T-helper 1 cell treated with Interleukin-12 subunit alpha and Interleukin-12 subunit beta and Interleukin-4 antibody, amounts not matched to agents 30 μg/mL and 1 μg/mL, for 36 hours (primary cell): ENCODE data around the gene OCLN.
"Not testable (repeated sequence)": the region's sequence is repeated elsewhere in the genome, so short reads cannot be mapped to it uniquely, and the experiment has no call there.

ENCODE experiments used
- H3K27ac Mint-ChIP-seq: one replicate; pipeline ENCODE4 v1.8.0; 2021; ENCODE audit warnings: mild to moderate bottlenecking, mixed read lengths
- H3K27me3 Mint-ChIP-seq: one replicate; pipeline ENCODE4 v1.8.0; 2021; ENCODE audit warnings: low read depth, mixed read lengths
- H3K36me3 Mint-ChIP-seq: one replicate; pipeline ENCODE4 v1.8.0; 2021; ENCODE audit warnings: low read depth, mixed read lengths
- H3K4me1 Mint-ChIP-seq: one replicate; pipeline ENCODE4 v1.8.0; 2021; ENCODE audit warnings: low read depth, mixed read lengths
- H3K4me3 Mint-ChIP-seq: one replicate; pipeline ENCODE4 v1.8.0; 2021; ENCODE audit warnings: mild to moderate bottlenecking, moderate library complexity, mixed read lengths
- H3K9me3 Mint-ChIP-seq: one replicate; pipeline ENCODE4 v1.8.0; 2021; ENCODE audit warnings: mixed read lengths

The OCLN gene

DNA sequence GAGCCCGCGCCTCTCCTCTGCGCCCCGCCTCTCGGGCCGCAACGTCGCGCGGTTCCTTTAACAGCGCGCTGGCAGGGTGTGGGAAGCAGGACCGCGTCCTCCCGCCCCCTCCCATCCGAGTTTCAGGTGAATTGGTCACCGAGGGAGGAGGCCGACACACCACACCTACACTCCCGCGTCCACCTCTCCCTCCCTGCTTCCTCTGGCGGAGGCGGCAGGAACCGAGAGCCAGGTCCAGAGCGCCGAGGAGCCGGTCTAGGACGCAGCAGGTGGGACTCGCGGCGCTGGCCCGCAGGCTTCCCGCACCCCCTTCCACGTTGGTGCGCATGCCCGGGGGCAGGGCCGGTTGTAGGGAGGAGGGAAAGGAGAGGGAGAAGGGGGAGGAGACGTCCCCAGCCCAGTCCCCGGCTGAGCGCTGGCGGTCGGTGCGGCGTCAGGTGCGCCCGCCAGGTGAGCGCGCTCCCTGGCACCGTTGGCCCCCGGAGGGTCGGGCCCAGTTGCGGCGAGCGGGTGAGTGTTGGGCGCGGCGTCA lies at the start of gene OCLN:
Gene OCLN (plus strand): TSS at position 400 of the 532 bp plus-strand sequence. CDS start 11,455 bp downstream, outside the sequence.
- no peaks in the 10 kb centered on the region for H3K9me3 Mint-ChIP-seq
- peaks cover 71% of the 10 kb centered on the region for H3K27me3 Mint-ChIP-seq
- H3K4me1 Mint-ChIP-seq: peaks cover 2% of the 10 kb centered on the region
- no peaks in the 10 kb centered on the region for H3K36me3 Mint-ChIP-seq
- H3K4me3 Mint-ChIP-seq: peak within 1 kb of the TSS; percentile 67
- no peak within 1 kb of the TSS for H3K27ac Mint-ChIP-seq

DNA sequence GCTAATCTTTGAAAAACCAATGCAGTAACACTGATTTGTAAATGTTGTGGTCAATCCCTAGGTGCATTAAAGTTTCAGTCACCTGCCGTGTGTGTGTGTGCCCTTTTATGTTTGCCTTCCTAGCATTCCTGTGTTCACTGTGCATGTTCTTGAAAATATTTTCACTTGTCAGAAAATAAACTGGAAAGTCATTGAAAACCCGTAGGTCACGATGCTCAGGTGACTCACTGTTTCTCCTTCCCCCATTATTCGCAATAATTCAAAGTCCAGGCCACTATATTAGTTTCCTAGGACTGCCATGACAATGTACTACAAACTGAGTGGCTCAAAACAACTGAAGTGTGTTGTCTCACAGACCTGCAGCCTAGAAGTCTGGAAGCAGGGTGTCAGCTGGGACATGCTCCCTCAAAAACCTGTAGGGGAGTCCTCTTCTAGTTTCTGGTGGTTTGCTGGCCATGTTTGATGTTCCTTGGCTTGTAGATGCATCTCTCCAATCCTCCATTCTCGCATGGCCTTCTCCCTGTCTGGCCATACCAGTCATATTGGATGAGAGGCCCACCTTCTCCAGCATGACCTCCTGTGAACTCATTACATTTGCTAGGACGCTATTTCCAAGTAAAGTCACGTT lies 48.3 kb upstream of the OCLN start:
- H3K4me1 Mint-ChIP-seq: no peaks in the 10 kb centered on the region
- no peak overlapping the region for H3K4me3 Mint-ChIP-seq
- no peaks in the 10 kb centered on the region for H3K36me3 Mint-ChIP-seq
- no peaks in the 10 kb centered on the region for H3K9me3 Mint-ChIP-seq
- H3K27me3 Mint-ChIP-seq: no peaks in the 10 kb centered on the region
- H3K27ac Mint-ChIP-seq: no peak overlapping the region

DNA sequence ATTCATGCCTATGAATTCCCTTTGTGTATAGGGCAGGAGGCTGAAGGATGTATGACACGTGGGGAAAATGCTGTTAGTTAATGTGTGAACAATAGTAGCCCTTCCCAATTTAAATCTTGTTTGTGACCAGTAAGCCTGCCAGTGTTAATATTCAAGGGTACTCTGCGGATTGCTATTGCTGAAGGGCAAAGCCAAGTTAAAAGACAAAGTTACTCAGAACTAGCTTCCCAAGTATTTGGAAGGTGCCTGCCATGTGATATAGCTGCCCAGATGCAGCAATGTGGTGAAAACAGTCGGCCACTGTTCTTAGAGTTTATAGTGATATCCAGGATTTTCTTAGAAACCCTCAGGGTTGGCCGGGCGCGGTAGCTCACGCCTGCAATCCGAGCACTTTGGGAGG lies 43.1 kb upstream of the OCLN start:
- Mint-ChIP-seq H3K27ac (no peak overlapping the region), H3K9me3 (no peaks in the 10 kb centered on the region), H3K4me3 (no peak overlapping the region), H3K27me3 (no peaks in the 10 kb centered on the region), H3K36me3 (no peaks in the 10 kb centered on the region), H3K4me1 (no peaks in the 10 kb centered on the region)

DNA sequence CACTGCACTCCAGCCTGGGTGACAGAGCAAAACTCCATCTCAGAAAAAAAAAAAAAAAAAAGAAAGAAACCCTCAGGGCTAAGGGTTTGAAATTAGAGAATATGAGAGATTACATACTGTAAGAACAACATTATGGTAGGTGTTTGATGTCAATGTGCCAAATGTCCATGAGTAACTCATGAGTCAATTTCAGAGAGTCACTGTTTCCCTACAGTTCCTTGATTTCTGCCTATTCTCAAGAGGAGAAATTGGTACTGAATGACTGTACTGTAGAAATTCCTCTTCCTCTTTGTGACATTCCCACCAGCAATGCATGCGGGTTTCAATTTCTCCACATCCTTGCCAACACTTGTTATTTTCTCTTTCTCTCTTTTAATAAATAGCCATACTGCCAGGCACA lies 42.5 kb upstream of the OCLN start:
- Mint-ChIP-seq H3K27me3 (no peaks in the 10 kb centered on the region), H3K36me3 (no peaks in the 10 kb centered on the region)

DNA sequence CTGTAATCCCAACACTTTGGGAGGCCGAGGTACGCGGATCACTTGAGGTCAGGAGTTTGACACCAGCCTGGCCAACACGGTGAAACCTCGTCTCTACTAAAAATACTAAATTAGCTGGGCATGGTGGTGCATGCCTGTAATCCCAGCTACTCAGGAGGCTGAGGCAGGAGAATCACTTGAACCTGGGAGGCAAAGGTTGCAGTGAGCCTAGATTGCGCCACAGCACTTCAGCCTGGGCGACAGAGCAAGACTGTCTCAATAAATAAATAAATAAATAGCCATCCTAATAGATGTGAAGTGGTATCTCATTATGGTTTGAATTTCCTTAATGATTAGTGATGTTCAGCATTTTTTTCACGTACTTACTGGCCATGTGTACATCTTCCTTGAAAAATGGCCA lies 42.1 kb upstream of the OCLN start:
- not testable (repeated sequence) for H3K4me1 Mint-ChIP-seq, H3K4me3 Mint-ChIP-seq, H3K9me3 Mint-ChIP-seq, H3K36me3 Mint-ChIP-seq, H3K27me3 Mint-ChIP-seq, H3K27ac Mint-ChIP-seq

More for the DNA sequence above, 42.5 kb upstream of the OCLN start:
- no peak overlapping the region for H3K27ac Mint-ChIP-seq
- H3K4me3 Mint-ChIP-seq: no peak overlapping the region
- H3K9me3 Mint-ChIP-seq: no peaks in the 10 kb centered on the region
- no peaks in the 10 kb centered on the region for H3K4me1 Mint-ChIP-seq

- H3K27ac Mint-ChIP-seq: no peak overlapping the region
- H3K4me1 Mint-ChIP-seq: no peaks in the 10 kb centered on the region
- no peak overlapping the region for H3K4me3 Mint-ChIP-seq
- H3K36me3 Mint-ChIP-seq: no peaks in the 10 kb centered on the region
- H3K27me3 Mint-ChIP-seq: no peaks in the 10 kb centered on the region
- no peaks in the 10 kb centered on the region for H3K9me3 Mint-ChIP-seq
These were observed 40.5 kb upstream of the OCLN start for GRCh38 chr5:69451941-69452647.

GRCh38 chr5:69453487-69453886 lies 39.1 kb upstream of the OCLN start:
- not testable (repeated sequence) for H3K27me3 Mint-ChIP-seq, H3K4me3 Mint-ChIP-seq, H3K9me3 Mint-ChIP-seq, H3K36me3 Mint-ChIP-seq, H3K27ac Mint-ChIP-seq, H3K4me1 Mint-ChIP-seq

DNA sequence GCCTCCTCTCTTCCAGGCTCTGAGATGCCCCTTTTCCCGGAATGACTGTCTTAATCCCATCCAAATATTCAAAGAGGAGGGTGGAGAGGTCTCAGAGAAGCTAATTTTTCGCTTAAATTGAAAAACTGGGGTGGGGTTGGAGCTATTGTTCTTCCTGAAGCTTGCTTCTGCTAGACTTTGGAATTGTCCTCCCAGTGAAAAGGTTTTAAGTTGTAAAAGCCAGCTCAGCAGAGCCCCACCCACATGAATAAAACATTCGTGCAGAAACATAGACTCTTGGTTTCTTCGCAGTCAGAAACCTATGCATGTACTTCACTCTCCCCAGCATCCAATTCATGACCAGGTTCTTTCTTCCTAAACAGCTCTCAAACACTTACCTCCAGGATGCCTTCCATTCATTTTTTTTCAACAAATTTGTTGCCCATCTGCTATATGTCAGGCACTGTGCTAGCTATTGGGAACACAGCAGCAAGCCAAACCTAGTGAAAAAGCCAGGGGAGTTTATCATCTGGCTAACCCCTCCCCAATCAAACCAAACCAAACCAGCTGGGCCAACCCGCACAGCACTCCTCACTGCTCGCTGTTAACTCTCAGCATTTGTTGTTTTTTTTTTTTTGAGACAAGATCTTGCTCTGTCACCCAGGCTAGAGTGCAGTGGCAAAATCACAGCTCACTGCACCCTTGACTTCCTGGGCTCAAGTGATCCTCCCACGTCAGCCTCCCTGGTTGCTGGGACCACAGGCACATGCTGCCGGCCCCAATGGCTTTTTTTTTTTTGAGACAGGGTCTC lies 37.9 kb upstream of the OCLN start:
- H3K9me3 Mint-ChIP-seq: no peaks in the 10 kb centered on the region
- no peak overlapping the region for H3K27ac Mint-ChIP-seq

DNA sequence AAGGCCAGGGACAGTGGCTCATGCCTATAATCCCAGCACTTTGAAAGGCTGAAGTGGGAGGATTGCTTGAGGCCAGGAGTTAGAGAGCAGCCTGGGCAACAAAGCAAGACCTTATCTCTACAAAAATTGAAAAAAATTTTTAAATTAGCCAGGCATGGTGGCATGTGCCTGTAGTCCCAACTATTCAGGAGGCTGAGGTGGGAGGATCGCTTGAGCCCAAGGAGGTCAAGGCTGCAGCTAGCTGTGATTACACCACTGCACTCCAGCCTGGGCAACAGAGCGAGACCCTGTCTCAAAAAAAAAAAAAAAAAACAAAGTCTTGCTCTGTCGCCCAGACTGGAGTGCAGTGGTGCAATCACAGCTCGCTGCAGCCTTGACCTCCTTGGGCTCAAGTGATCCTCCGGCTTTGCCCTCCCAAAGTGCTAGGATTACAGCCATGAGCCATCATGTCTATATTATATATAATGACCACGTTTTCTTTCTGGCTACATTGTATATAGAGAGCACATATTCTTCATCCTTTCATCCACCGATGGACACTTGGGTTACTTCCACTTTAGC lies 37.1 kb upstream of the OCLN start:
- not testable (repeated sequence) for H3K27ac Mint-ChIP-seq, H3K4me1 Mint-ChIP-seq

More for the DNA sequence above, 37.9 kb upstream of the OCLN start:
- Mint-ChIP-seq H3K4me1 (no peaks in the 10 kb centered on the region), H3K27me3 (no peaks in the 10 kb centered on the region), H3K36me3 (no peaks in the 10 kb centered on the region), H3K4me3 (no peak overlapping the region)

DNA sequence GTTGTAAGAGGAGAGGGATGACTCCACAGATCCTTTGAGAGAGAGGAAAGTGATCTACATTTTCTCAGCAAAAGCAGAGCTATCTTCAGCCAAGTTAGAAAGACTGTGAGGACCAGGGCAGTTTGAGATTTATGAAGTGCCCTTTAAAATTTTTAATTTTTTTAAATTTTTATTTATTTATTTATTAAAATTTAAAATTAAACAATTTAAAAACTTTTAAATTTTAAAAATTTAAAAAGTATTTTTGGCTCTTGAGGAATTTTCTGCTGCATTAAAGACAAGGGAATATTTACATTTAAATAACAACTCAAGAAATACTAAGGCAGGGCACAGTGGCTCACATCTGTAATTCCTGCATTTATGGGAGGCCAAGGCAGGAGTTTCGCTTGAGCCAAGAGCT lies 30.4 kb upstream of the OCLN start:
- Mint-ChIP-seq H3K36me3 (no peaks in the 10 kb centered on the region), H3K27me3 (no peaks in the 10 kb centered on the region)

More for the DNA sequence above, 37.1 kb upstream of the OCLN start:
- not testable (repeated sequence) for H3K4me3 Mint-ChIP-seq, H3K27me3 Mint-ChIP-seq, H3K9me3 Mint-ChIP-seq, H3K36me3 Mint-ChIP-seq

GRCh38 chr5:69466375-69466774 lies 26.2 kb upstream of the OCLN start:
- not testable (repeated sequence) for H3K9me3 Mint-ChIP-seq, H3K4me1 Mint-ChIP-seq, H3K36me3 Mint-ChIP-seq, H3K27me3 Mint-ChIP-seq, H3K4me3 Mint-ChIP-seq, H3K27ac Mint-ChIP-seq

More for the DNA sequence above, 30.4 kb upstream of the OCLN start:
- H3K4me3 Mint-ChIP-seq: no peak overlapping the region
- no peaks in the 10 kb centered on the region for H3K9me3 Mint-ChIP-seq
- H3K27ac Mint-ChIP-seq: no peak overlapping the region
- H3K4me1 Mint-ChIP-seq: no peaks in the 10 kb centered on the region

DNA sequence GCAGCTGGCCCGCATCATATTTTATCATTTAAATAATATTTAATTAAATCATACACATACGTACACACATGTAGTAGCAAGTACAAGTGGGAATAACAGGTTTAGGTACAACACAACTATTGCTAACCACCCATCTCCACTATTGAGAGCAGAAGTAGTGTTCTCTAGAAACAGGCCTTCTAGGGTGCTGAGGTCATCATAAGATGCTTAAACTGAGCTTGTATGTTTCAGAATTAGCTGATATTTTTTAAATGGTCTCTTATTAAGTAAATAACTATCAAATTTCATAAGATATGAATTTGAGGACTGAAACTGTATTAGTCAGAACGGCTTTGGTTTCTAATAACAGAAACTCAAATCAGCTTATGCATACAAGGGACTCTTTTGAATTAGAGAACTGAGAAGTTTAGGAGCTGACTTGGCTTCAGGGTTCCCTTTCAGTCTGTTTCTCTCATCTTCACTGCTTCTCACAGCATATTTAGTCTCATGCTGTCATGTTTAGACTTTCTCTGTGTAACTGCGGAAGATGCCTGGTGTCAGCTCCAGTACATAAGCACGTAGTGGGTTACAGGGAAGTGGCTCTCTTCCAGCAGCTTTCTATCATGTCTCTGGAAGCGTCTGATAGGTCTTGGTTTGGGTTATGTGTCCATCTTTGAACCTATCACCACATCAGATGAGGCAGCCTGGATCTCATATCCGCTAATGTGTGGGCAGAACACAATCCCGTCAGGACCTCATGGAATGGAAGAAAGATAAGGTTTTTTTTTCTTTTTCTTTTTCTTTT lies 25.0 kb upstream of the OCLN start:
- Mint-ChIP-seq H3K27ac (no peak overlapping the region), H3K36me3 (no peaks in the 10 kb centered on the region), H3K4me3 (no peak overlapping the region), H3K4me1 (no peaks in the 10 kb centered on the region), H3K27me3 (no peaks in the 10 kb centered on the region), H3K9me3 (no peaks in the 10 kb centered on the region)

DNA sequence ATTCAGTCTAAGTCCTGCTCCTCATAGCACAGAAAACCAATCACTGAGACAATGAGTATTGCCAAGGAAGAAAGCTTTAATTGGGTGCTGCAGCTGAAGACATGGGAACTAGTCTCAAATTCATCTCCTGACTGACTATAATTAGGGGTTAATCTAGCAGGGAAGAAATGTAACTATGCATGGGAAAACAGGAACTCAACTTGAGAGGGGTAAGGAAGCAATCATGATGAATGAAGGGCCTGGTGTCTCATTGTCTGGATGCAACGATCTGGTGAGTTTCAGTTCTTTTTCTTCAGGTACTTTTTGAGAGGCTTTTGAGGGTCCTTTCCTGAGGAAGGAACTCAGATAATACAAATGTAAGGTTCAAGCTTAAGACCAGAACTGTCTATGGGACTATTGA lies 24.0 kb upstream of the OCLN start:
- H3K4me1 Mint-ChIP-seq: no peaks in the 10 kb centered on the region
- H3K27ac Mint-ChIP-seq: no peak overlapping the region
- no peak overlapping the region for H3K4me3 Mint-ChIP-seq
- no peaks in the 10 kb centered on the region for H3K27me3 Mint-ChIP-seq
- no peaks in the 10 kb centered on the region for H3K36me3 Mint-ChIP-seq
- no peaks in the 10 kb centered on the region for H3K9me3 Mint-ChIP-seq

- not testable (repeated sequence) for H3K9me3 Mint-ChIP-seq, H3K4me3 Mint-ChIP-seq, H3K27ac Mint-ChIP-seq, H3K36me3 Mint-ChIP-seq, H3K4me1 Mint-ChIP-seq, H3K27me3 Mint-ChIP-seq
These were observed 21.1 kb upstream of the OCLN start for GRCh38 chr5:69471516-69471915.
